GM19452 (cell line): ENCODE results near the gene FADS2.

ENCODE experiments used
- ATAC-seq: cut with Tn5 transposase; IDR thresholded peaks from one replicate; pipeline ENCODE4 v1.9.1; 2021; ENCODE audit not compliant: unreplicated experiment

The FADS2 gene

GRCh38 chr11:61902313-61902712 lies 74.2 kb downstream of the FADS2 start:
- no peak for ATAC-seq

GRCh38 chr11:61903845-61904244 lies 75.7 kb downstream of the FADS2 start:
- ATAC-seq: no peak

GRCh38 chr11:61904539-61905048 lies 76.5 kb downstream of the FADS2 start:
- no peak for ATAC-seq

- ATAC-seq: no peak
These were observed 77.1 kb downstream of the FADS2 start for GRCh38 chr11:61905067-61905696.

- ATAC-seq: no peak
These were observed 77.9 kb downstream of the FADS2 start for GRCh38 chr11:61905801-61906521.

GRCh38 chr11:61906522-61906909 lies 78.4 kb downstream of the FADS2 start:
- no peak for ATAC-seq

GRCh38 chr11:61907282-61907681 lies 79.2 kb downstream of the FADS2 start:
- ATAC-seq: no peak

- ATAC-seq: no peak
These were observed 80.0 kb downstream of the FADS2 start for GRCh38 chr11:61907871-61908729.

- ATAC-seq: no peak
These were observed 80.7 kb downstream of the FADS2 start for GRCh38 chr11:61908730-61909316.

GRCh38 chr11:61910187-61911127 lies 82.4 kb downstream of the FADS2 start:
- ATAC-seq: no peak

GRCh38 chr11:61911128-61911700 lies 83.1 kb downstream of the FADS2 start:
- ATAC-seq: no peak

GRCh38 chr11:61911701-61912529 lies 83.8 kb downstream of the FADS2 start:
- no peak for ATAC-seq

GRCh38 chr11:61912530-61912898 lies 84.4 kb downstream of the FADS2 start:
- no peak for ATAC-seq

GRCh38 chr11:61912991-61913698 lies 85.0 kb downstream of the FADS2 start:
- no peak for ATAC-seq

GRCh38 chr11:61913699-61914395 lies 85.7 kb downstream of the FADS2 start:
- ATAC-seq: no peak

GRCh38 chr11:61914471-61915171 lies 86.5 kb downstream of the FADS2 start:
- no peak for ATAC-seq

GRCh38 chr11:61916737-61917333 lies 88.7 kb downstream of the FADS2 start:
- no peak for ATAC-seq
